ENCODE results near the gene ABCB7.
"Not testable (repeated sequence)": the region's sequence is repeated elsewhere in the genome, so short reads cannot be mapped to it uniquely, and the experiment has no call there.

DNA sequence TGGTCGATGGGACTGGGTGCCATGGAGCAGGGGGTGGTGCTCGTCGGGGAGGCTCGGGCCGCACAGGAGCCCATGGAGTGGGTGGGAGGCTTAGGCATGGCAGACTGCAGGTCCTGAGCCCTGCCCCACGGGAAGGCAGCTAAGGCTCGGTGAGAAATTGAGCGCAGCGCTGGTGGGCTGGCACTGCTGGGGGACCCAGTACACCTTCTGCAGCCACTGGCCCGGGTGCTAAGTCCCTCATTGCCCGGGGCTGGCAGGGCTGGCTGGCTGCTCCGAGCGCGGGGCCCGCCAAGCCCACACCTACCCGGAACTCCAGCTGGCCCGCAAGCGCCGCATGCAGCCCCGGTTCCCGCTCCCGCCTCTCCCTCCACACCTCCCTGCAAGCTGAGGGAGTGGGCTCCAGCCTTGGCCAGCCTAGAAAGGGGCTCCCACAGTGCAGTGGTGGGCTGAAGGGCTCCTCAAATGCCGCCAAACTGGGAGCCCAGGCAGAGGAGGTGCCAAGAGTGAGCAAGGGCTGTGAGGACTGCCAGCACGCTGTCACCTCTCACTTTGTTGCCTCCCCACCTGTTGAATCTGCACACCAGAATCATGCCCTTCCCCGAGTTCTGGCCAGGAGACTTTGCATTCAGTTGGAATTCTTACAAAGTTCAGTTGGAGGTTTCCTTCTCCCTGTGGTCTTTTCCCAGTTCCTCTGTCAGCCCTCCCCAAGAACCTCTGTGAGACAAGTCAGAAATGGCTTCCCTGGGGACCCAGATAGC is 23.6 kb upstream of the ABCB7 start:
- TF ChIP-seq, protein P1, sequence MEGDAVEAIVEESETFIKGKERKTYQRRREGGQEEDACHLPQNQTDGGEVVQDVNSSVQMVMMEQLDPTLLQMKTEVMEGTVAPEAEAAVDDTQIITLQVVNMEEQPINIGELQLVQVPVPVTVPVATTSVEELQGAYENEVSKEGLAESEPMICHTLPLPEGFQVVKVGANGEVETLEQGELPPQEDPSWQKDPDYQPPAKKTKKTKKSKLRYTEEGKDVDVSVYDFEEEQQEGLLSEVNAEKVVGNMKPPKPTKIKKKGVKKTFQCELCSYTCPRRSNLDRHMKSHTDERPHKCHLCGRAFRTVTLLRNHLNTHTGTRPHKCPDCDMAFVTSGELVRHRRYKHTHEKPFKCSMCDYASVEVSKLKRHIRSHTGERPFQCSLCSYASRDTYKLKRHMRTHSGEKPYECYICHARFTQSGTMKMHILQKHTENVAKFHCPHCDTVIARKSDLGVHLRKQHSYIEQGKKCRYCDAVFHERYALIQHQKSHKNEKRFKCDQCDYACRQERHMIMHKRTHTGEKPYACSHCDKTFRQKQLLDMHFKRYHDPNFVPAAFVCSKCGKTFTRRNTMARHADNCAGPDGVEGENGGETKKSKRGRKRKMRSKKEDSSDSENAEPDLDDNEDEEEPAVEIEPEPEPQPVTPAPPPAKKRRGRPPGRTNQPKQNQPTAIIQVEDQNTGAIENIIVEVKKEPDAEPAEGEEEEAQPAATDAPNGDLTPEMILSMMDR (IDR thresholded peaks at IDR 0.05; ENCODE audit: insufficient read depth, low read length), result not testable (repeated sequence)
- not testable (repeated sequence) for TF ChIP-seq POLR2AphosphoS5 (IDR thresholded peaks at IDR 0.05; ENCODE audit: low read depth); GABPA (IDR thresholded peaks at IDR 0.05; ENCODE audit: low read depth); SPI1 (IDR thresholded peaks at IDR 0.05; ENCODE audit: borderline replicate concordance, low read depth)
- TF ChIP-seq, protein P2, sequence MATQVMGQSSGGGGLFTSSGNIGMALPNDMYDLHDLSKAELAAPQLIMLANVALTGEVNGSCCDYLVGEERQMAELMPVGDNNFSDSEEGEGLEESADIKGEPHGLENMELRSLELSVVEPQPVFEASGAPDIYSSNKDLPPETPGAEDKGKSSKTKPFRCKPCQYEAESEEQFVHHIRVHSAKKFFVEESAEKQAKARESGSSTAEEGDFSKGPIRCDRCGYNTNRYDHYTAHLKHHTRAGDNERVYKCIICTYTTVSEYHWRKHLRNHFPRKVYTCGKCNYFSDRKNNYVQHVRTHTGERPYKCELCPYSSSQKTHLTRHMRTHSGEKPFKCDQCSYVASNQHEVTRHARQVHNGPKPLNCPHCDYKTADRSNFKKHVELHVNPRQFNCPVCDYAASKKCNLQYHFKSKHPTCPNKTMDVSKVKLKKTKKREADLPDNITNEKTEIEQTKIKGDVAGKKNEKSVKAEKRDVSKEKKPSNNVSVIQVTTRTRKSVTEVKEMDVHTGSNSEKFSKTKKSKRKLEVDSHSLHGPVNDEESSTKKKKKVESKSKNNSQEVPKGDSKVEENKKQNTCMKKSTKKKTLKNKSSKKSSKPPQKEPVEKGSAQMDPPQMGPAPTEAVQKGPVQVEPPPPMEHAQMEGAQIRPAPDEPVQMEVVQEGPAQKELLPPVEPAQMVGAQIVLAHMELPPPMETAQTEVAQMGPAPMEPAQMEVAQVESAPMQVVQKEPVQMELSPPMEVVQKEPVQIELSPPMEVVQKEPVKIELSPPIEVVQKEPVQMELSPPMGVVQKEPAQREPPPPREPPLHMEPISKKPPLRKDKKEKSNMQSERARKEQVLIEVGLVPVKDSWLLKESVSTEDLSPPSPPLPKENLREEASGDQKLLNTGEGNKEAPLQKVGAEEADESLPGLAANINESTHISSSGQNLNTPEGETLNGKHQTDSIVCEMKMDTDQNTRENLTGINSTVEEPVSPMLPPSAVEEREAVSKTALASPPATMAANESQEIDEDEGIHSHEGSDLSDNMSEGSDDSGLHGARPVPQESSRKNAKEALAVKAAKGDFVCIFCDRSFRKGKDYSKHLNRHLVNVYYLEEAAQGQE (IDR thresholded peaks at IDR 0.05; ENCODE audit: insufficient replicate concordance, low read depth), result not testable (repeated sequence)

Measured in HL-60 (cell line).